Measurements from ENCODE around the gene SPON2. TPM values are rescaled to one million over a fixed set of nuclear protein-coding genes. Genes with fewer than 3 reads are reported as not detected.
A peak's percentile ranks its signal among the peaks of the same experiment; 100 is the strongest.

The SPON2 gene
- total RNA-seq, 3 donors from 2014 or later, result 1.4 to 2.1 (median 2.1) TPM

DNA sequence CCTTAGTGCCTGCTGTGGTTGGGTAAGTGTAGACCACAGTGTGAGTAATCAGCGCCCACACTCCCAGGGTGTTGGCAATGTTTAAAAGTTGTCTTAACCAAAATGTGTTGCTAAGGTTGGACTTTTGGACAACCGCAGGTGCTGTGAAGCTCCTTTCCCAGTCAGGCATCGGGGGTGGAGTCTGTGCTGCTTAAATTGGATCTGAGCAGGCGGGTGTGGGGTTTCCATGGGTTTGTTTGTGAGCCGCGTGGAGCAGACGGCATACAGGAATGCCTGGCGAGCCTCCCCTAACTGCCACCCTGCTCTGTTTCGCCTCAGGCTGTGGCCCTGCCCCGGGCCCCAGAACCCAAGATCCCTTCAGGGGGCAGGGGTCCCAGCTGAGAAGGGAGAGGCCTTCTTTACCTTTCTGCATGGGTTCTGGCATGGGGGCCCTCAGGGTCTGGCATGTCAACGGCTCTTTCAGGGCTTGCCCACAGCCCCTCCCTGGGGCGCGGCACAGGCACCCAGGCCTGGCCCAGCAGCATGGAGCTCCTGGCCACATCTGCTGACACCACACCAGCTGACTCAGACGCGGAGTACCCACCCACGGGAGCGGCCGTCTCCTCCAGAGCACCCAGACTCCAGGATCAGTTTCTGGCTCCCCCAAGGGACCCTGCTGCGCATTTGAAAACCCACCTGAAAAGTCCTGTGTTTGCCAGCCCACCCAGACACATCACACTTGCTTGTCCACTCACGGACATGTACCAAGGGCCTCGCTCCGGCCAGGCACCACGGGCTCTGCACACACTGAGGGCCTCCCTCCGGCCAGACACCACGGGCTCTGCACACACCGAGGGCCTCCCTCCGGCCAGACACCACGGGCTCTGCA, 5.1 kb upstream of the SPON2 start:
- peak; percentile 53 to 77 for ATAC-seq
- Mint-ChIP-seq H3K9me3 (peaks cover 16% of the 10 kb centered on the region), H3K27me3 (ENCODE audit: low read depth) (peaks cover 11% of the 10 kb centered on the region), H3K4me3 (no peak overlapping the region), H3K36me3 (ENCODE audit: insufficient read depth) (peaks cover 3% of the 10 kb centered on the region), H3K4me1 (ENCODE audit: low read depth) (peaks cover 14% of the 10 kb centered on the region)
- DNase-seq, result no peak

DNA sequence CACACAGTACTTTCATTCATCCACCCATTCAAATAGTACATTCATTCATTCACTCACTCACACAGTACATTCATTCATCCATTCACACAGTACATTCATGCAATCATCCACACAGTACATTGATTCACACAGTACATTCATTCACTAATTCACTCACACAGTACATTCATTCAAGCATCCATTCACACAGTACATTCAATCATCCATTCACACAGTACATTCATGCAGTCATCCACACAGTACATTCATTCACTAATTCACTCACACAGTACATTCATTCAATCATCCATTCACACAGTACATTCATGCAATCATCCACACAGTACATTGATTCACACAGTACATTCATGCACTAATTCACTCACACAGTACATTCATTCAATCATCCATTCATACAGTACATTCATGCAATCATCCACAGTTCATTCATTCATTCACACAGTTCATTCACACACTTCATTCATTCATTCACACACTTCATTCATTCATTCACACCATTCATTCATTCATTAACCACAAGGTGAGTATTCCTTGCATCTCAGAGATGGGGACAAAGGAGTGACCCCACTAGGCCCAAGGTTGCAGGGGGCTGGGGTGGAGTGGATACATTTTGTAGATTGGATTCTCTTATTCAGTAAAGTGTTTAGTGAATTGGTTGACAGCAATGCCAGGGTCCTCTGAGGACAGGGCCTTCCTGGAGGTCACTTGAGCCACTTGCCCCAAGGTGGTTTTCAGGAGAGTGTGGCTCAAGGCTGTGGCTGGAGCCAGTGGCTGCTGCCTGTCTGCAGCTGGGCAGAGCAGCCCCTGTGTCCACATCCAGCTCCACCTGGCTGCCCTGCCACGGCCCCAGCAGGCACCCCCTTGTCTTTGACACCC, 4.3 kb upstream of the SPON2 start:
- Mint-ChIP-seq H3K4me3 (no peak overlapping the region), H3K36me3 (ENCODE audit: insufficient read depth) (peaks cover 3% of the 10 kb centered on the region), H3K9me3 (peaks cover 16% of the 10 kb centered on the region), H3K4me1 (ENCODE audit: low read depth) (peaks cover 10% of the 10 kb centered on the region), H3K27me3 (ENCODE audit: low read depth) (peaks cover 11% of the 10 kb centered on the region)
- no peak for DNase-seq
- ATAC-seq, result peak in 1 of 2 donors; percentile 9

DNA sequence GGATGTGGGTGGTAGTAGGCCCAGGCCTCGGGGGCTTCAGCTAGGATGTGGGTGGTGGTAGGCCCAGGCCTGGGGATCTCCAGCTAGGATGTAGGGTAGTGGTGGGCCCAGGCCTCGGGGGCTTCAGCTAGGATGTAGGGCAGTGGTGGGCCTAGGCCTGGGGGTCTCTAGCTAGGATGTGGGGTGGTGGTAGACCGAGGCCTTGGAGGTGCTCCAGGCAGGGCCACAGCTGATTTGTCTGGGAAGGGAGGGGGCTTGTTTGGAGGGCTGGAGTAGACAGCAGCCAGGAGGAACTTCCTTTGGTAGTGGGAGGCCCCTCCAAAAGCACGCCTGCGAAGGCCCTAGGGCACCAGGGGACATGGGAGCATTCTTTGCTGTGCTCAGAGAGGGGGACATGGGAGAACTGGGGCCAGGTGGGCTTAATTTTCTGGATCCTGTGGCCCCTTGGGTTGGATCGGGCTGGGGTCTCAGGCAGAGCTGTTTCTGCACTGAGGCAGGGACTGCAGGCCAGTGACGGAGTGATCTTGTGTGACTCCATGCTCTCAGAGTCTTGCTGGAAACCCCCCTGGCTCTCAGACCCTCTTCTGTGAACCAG, 3.3 kb upstream of the SPON2 start:
- DNase-seq (no peak), ATAC-seq (no peak)
- Mint-ChIP-seq H3K9me3 (peaks cover 10% of the 10 kb centered on the region), H3K4me3 (no peak overlapping the region), H3K4me1 (ENCODE audit: low read depth) (peaks cover 11% of the 10 kb centered on the region), H3K27me3 (ENCODE audit: low read depth) (peaks cover 13% of the 10 kb centered on the region), H3K36me3 (ENCODE audit: insufficient read depth) (peaks cover 3% of the 10 kb centered on the region)

DNA sequence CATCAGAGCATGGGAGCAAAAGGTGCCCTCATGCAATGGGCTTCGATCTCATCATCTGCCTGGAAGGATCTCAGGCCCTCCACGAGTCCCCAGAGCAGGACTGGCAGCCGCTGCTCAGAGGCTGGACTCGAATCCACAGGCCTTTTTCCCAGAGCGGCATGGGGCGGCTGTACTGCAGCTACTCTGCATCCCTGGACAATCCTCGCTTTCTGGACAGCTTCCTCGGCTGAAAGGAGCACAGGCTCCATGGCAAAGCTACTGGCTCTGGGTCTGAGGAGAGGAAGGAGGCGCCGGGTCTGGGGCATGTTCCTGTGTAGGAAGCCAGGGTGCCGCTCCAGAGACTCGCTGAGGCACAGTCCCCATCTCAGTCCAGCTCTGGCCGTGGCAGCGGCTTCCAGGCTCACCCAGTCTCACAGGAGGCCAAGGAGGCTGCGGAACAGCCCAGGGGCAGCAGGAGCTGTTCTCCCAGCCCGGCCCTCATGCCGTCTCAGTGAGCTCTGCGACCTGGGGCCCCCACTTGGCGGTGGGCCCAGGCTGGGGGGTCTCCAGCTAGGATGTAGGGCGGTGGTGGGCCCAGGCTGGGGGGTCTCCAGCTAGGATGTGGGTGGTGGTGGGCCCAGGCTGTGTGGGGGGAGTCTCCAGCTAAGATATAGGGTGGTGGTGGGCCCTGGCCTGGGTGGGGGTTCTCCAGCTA, 2.7 kb upstream of the SPON2 start:
- H3K9me3 Mint-ChIP-seq, result peaks cover 4% of the 10 kb centered on the region
- H3K4me3 Mint-ChIP-seq, result no peak overlapping the region
- H3K36me3 Mint-ChIP-seq (ENCODE audit: insufficient read depth), result no peaks in the 10 kb centered on the region
- H3K4me1 Mint-ChIP-seq (ENCODE audit: low read depth), result peaks cover 10% of the 10 kb centered on the region
- ATAC-seq (no peak), DNase-seq (no peak)
- peaks cover 18% of the 10 kb centered on the region for H3K27me3 Mint-ChIP-seq (ENCODE audit: low read depth)

DNA sequence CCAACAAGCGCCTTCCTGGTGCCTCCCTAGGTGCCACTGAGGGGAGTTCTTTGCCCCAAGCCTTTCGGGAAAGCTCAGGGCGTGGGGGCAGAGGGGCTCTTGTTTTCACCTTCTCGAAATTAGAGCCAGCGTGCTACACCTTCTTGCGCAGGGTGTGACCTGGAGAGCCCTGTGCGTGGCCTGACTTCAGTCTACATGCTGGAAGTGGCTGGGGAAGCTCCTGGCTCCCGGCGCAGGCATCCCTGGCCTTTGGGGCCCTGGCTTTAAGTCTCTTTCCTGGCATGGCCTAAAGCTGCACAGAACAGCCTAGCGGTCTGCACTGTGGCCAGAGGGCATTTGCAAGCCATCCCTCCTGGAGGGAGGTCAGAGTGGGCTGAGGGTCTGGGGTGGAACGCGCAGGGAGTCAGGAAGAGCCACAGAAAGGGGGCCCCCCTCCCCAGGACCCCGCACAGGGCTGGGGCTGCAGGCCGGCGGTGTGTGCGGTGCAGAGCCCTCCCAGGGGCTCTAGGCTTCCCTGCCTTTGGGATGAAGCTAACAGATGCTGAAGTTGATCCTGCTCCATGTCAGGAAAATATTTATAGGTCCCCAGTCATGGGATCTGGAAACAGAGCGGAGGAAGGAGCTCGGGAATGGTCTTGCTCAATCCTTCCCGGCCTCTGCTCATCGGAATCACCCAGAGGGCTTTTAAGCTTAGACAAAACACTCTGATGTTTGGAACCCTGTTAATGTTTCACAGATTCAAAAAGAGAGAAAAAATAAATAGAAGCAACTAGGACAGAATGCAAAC, 781 bp upstream of the SPON2 start:
- ATAC-seq, result no peak
- Mint-ChIP-seq H3K27me3 (ENCODE audit: low read depth) (peaks cover 18% of the 10 kb centered on the region), H3K4me3 (no peak overlapping the region), H3K36me3 (ENCODE audit: insufficient read depth) (no peaks in the 10 kb centered on the region), H3K9me3 (no peaks in the 10 kb centered on the region), H3K4me1 (ENCODE audit: low read depth) (peaks cover 11% of the 10 kb centered on the region)
- no peak for DNase-seq

DNA sequence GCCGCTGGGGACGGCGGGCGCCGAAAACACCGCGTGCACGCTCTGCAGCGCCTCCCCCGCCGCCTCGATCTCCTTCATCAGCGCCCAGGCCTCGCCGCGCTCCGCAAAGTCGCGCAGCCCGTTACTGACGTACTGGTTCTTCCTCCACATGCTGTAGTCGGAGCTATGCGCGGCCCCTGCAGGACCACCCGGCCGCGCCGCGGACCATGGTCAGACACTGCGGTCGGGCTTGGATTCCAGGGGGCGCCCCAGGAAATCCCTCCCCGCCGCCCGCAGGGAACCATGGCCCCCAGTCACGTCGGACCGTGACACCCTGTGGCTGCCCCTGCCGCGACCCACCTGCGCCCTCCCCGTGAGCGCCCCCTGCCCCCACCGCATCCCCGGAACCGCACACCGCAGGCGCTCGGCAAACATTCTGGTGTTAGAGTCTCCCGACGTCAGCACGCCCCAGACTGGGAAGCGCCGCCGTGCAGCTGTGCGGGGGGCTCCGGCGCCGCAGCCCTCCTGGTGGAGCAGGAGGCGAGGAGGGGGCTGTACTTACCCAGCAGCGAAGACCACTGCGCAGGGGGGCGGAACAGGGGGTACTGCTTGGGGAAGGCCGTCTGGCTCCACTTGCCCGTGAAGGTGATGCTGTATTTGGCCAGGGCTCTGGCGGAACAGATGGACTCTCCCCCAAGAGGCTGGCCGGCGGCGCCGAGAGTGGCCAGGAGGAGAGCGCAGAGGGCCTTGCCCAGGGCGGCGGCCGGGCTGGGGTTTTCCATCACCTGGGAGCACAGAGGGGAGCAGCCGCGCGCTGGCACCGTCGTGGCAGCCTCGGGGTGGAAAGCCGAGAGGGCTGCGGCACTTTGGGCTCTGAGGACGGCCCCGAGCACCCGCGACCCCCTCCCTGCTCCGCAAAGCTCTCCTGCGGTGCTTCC, 814 bp downstream of the SPON2 start:
- DNase-seq (peak; percentile 49), ATAC-seq (peak; percentile 31 to 39)
- H3K27me3 Mint-ChIP-seq (ENCODE audit: low read depth), result peaks cover 18% of the 10 kb centered on the region
- H3K4me1 Mint-ChIP-seq (ENCODE audit: low read depth), result peaks cover 17% of the 10 kb centered on the region
- peak overlapping the region; percentile 65 for H3K4me3 Mint-ChIP-seq
- H3K36me3 Mint-ChIP-seq (ENCODE audit: insufficient read depth), result no peaks in the 10 kb centered on the region
- no peaks in the 10 kb centered on the region for H3K9me3 Mint-ChIP-seq

DNA sequence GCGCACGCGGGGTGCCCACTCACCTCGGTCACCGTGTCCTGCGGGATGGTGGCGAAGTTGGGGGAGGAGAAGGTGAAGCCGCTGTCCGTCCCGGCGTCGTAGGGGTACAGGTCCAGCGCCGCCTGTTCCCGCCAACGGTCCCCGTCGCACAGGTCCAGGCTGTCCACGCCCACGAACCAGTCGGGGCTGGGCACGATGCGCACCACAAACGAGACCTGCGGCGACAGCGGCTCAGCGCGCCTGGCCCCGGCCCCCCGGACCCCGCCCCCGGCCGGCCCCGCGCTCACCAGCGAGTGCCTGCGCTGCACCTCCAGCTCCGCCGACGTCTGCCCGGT, 1.4 kb downstream of the SPON2 start:
- Mint-ChIP-seq H3K4me3 (no peak overlapping the region), H3K27me3 (ENCODE audit: low read depth) (peaks cover 18% of the 10 kb centered on the region), H3K4me1 (ENCODE audit: low read depth) (peaks cover 15% of the 10 kb centered on the region), H3K36me3 (ENCODE audit: insufficient read depth) (no peaks in the 10 kb centered on the region), H3K9me3 (no peaks in the 10 kb centered on the region)
- DNase-seq (no peak), ATAC-seq (no peak)

DNA sequence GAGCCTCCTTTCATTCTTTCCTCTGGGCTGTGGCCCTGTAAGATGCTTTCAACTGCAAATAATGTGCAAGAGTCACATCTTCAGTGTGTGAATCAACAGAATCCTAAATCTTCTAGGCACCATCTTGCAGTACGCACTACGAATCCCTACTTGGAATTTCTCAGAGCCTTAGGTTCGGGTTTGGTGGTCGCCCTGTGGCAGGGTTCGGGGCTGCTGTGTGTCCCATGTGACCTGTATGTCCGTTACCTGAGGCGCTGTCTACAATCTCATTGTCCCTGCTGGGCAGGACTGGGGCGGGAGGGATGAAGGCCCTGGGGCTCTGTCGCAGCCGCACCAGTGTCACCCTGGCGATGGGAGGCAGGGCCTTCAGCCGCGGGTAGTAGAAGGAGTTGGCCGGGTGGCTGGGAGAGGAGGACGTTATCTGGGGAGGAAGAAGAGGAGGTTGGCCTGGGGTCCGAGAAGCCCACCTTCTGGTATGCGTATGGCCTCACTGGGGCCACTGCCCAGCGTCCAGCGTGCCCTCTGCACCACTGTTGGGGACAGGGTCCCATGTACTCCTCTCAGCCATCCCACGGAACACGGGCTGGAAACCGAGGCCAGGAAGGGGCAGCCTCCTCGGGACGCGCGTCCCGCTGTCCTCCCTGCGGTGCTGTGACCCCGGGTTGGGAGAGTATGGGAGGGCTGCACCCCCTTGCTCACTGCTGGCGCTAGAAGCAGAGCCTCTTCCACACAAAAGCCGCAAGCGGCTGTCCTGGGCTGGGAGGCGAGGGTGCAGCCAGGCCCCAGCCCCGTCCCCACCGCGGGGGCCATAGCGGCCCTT, 2.0 kb downstream of the SPON2 start:
- DNase-seq (no peak), ATAC-seq (no peak)
- Mint-ChIP-seq H3K4me1 (ENCODE audit: low read depth) (peaks cover 15% of the 10 kb centered on the region), H3K36me3 (ENCODE audit: insufficient read depth) (no peaks in the 10 kb centered on the region), H3K27me3 (ENCODE audit: low read depth) (peaks cover 18% of the 10 kb centered on the region), H3K9me3 (no peaks in the 10 kb centered on the region), H3K4me3 (peak overlapping the region; percentile 54)

DNA sequence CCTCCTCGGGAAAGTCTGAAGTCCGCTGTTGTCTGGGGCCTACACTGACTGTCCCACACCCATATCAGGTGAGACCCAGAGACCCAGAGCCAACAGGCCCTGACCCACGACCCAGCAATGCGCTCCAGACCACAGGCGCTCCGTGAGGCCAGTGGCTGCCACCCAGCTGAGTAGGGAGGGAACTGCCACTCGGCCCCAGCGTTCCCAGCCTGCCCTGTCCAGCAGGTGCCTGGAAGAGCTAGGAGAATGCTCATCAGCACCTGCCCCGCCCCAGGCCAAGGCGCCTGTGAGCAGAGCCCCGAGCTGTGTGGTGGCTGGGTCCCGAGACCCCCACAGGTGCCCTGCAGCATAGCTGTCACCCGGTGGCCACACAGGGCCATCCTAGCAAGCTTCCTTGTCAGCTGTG, 2.7 kb downstream of the SPON2 start:
- Mint-ChIP-seq H3K9me3 (no peaks in the 10 kb centered on the region), H3K36me3 (ENCODE audit: insufficient read depth) (no peaks in the 10 kb centered on the region), H3K27me3 (ENCODE audit: low read depth) (peaks cover 18% of the 10 kb centered on the region), H3K4me1 (ENCODE audit: low read depth) (peaks cover 15% of the 10 kb centered on the region), H3K4me3 (no peak overlapping the region)
- no peak for DNase-seq
- no peak for ATAC-seq

DNA sequence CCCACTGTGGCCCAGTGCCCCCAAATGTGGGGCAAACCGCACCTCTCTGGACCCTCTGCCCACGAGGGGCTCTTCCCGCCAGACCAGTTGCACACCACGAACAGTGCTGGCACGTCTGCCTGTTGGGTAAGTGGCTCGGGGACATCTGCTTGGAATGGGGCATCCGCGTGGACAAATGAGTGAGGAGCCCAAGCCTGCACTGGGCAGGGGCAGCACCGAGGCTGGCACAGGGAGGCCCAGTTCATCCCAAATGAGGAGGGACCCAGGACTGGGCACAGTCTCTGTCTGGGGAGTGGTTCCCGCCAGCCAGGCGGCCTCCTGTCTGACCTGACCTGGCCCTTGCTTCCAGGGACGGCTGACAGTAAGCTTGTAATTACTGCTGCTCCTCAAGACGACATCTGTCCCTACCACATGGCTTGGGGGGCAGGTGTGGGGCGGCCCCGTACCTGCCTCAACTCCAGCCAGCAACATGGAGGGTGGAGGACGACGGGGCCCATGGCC, 3.2 kb downstream of the SPON2 start:
- ATAC-seq (no peak), DNase-seq (no peak)
- Mint-ChIP-seq H3K4me1 (ENCODE audit: low read depth) (peaks cover 15% of the 10 kb centered on the region), H3K36me3 (ENCODE audit: insufficient read depth) (no peaks in the 10 kb centered on the region), H3K27me3 (ENCODE audit: low read depth) (peaks cover 18% of the 10 kb centered on the region), H3K9me3 (no peaks in the 10 kb centered on the region), H3K4me3 (peak overlapping the region; percentile 42)

DNA sequence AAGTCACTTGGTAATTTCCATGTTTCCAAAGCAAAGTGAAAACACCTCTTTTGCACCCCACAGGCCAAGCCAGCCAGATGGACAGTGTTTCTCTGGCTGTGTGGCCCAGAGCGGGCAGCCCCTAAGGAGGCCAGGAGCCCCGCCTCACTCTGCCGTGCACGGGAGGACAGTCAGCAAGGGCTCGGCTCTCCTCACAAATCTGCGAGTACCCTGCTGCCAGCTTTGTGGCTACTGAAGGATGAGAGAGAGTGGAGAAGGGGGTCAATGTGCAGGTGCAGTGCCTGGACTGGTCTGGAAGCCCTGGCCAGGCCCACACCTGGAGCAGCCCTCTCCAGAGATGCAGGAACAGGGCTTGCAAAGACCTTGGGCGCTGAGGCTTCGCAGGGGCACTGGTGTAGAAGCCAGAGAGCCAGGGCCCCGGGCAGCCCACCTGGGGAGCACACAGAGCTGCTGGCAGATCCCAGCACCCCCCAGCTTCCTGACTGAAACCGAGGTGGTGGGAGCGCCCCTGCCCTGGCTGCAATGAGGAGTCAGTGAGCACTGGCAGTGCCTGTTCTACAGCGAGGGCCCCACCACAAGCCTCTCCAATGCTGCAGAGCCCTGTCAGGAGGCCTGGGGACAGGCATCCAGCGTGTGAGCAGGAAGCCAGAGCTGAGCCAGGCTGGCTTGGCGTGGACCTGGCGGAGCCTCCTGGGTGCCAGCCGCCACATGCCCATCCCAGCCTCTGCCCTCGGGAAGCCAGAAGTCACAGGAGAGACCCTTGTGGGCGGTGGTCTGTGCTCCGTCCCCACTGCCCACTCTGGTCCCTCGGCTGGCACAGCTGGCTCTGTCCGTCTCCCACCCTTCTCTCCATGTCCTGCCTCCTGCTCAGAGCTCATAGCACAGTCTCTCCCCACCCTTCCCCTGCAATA, 3.9 kb downstream of the SPON2 start:
- Mint-ChIP-seq H3K4me3 (peak overlapping the region; percentile 83), H3K9me3 (no peaks in the 10 kb centered on the region), H3K27me3 (ENCODE audit: low read depth) (peaks cover 13% of the 10 kb centered on the region), H3K4me1 (ENCODE audit: low read depth) (peaks cover 17% of the 10 kb centered on the region), H3K36me3 (ENCODE audit: insufficient read depth) (no peaks in the 10 kb centered on the region)
- ATAC-seq (no peak), DNase-seq (no peak)
